Ureter (tissue), 1 donor: ENCODE results near the gene SOX21. TPM values are rescaled to one million over a fixed set of nuclear protein-coding genes. Genes with fewer than 3 reads are reported as not detected.
"Not testable (repeated sequence)": the region's sequence is repeated elsewhere in the genome, so short reads cannot be mapped to it uniquely, and the experiment has no call there.

Experiments
- DNase-seq: peaks from one replicate; pipeline ENCODE4 v3.0.0-alpha.2; 2020; ENCODE audit warnings: low spot score
- total RNA-seq: library from RNA; stranded (reverse); gene quantifications from one replicate; pipeline ENCODE4 v1.2.4, GENCODE V29; 2023
- donor health status: DM: yes; HTN: yes; CAD: no.

SOX21 gene
- total RNA-seq: not detected

DNA sequence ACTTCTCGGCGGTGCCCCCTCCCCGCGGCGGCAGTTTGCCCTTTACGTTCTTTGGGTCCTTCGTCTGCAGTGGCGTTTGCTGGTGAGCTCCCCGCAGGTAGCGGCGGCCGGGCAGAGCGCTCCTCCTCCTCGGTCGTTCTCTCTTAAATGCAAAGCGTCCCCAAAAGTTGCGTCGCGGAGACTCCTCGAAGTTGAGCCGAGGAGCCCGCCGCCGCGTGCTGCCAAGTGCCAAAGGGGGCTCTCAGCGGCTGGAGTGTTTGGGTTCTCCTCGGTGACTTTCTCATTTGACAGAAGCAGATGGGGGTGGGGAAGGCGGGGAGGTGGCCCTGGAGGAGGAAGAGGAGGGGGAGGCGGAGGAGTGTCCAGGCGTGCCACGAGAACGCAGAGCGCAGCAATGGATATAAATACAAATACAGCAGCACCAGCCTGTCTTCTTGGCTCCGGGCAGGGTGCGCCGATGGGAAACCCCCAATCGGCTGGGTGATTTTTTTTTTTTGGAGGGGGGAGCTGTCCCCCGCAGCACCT lies at the start of gene SOX21:
TSS of gene SOX21 (minus strand) at position 259 of the 525 bp plus-strand sequence. CDS start 496 bp downstream, outside the sequence.
- DNase-seq: no peak

DNA sequence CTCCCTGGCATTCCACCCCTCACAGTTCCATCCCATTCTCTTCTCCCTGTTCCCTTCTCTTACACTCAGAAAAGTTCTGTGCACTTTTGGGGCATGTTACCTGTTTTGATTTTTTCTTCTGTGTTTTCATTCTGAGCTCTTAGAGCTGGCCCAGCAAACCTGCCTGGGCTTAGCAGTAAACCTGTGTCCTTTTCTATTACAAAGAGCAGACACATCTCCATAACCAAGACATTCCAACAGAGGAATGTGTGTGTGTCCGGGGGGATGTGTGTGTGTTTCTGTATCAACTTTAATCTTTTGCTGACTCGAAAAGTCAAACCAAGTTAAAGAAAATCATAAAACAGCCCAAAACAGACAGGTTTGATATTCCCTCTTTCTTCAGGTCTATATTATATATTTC lies 49.1 kb upstream of the SOX21 start:
- DNase-seq: no peak

GRCh38 chr13:94759120-94759728 lies 46.9 kb upstream of the SOX21 start:
- DNase-seq: no peak

DNA sequence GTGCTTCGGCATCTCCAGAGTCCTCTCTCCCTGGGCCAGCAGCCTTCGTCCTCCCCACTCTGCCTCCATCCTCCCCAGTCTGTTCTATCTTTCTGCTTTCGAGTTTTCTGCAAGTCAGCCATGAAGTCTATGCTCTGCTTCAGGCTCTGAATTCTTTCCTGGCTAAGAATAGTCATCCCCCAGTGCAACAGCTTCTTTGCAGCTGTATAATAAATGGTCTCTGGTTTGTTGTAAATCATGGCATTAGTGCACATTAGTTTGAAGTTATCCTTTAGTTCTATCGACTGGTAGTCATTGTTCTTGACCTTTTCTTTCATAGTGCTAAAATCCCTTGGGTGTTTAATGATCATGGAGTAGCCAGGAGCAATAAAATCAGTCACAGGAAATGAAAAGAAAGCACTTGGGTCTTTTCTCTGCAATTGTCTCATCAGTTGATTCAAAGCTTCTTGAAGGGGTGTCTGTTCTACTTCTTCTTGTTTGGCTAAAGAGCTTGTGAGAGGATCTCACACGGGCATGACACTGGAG lies 46.2 kb upstream of the SOX21 start:
- no peak for DNase-seq

DNA sequence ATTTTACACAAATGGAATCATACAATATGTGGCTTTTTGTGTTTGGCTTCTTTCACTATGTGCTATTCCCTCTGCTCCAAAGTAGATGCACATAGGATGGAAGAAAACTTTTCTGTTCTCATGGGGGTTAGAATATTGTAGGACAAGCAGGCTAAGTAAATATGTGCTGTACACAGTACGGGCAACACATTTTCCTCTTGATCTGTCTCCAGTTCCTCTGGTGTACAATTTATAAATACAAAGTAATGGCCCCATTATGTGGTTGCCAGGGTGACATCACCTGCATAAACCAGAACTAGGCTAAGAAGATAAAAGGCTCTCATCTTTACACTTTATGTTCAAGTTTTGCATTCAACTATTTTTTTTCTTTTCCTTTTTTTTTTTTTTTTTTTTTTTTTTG lies 41.0 kb upstream of the SOX21 start:
- DNase-seq: no peak

DNA sequence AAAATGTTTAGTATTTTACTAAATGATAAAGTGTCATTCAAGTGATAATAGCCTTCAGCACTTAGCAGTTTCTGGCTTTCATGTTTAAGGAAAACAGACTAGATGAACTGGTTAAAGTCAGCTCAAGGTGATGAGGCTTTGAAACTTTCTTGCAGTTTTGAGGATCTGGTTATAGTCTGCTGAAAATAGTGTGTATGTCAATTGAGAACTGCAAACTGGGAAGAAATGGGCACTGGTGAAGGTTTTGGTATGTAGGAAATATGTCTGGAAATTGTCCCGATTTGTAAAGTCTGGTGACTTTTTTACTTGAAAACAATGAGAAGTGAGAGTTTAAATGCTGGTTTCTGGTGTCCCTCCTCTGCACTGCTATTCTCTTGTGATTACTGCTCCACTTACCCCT lies 36.8 kb upstream of the SOX21 start:
- no peak for DNase-seq

DNA sequence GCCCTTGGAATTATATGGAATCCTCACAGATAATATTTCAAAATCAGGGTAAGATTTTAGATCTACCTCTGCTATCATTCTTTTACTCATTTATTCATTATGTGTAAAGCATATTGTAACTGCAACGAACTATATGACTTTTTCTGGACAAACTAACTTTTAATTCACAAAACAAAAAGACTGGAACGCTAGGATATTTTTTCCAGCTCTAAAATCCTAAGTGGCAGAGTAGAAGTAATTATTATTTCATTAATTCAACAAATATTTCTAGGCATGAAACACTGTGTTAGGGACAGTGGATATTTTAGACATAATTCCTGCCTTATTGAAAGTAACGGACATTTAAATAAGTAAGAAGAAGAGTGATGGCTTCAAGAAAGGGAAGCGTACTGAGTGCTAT lies 26.9 kb upstream of the SOX21 start:
- no peak for DNase-seq

DNA sequence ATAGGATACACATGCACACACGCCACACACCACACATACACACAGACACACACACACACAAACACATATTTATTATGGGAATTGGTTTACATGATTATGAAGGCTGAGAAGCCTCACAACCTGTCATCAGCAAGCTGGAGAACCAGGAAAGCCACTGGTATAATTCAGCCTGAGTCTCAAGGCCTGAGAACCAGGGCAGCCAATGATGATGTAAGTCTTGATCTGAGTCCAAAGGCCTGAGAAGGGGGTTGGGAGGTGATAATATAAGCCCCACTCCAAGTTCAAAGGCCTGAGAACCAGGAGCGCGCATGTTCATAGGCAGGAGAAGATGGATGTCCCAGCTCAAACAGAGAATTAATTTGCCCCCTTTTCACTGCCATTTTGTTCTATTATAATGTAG lies 18.7 kb upstream of the SOX21 start:
- no peak for DNase-seq

DNA sequence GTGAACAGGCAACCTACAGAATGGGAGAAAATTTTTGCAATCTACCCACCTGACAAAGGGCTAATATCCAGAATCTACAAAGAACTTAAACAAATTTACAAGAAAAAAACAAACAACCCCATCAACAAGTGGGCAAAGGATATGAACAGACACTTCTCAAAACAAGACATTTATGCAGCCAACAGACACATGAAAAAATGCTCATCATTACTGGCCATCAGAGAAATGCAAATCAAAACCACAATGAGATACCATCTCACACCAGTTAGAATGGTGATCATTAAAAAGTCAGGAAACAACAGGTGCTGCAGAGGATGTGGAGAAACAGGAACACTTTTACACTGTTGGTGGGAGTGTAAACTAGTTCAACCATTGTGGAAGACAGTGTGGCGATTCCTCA lies 17.6 kb upstream of the SOX21 start:
- not testable (repeated sequence) for DNase-seq

- no peak for DNase-seq
Observed at GRCh38 chr13:94726425-94726824, 14.1 kb upstream of the SOX21 start.

DNA sequence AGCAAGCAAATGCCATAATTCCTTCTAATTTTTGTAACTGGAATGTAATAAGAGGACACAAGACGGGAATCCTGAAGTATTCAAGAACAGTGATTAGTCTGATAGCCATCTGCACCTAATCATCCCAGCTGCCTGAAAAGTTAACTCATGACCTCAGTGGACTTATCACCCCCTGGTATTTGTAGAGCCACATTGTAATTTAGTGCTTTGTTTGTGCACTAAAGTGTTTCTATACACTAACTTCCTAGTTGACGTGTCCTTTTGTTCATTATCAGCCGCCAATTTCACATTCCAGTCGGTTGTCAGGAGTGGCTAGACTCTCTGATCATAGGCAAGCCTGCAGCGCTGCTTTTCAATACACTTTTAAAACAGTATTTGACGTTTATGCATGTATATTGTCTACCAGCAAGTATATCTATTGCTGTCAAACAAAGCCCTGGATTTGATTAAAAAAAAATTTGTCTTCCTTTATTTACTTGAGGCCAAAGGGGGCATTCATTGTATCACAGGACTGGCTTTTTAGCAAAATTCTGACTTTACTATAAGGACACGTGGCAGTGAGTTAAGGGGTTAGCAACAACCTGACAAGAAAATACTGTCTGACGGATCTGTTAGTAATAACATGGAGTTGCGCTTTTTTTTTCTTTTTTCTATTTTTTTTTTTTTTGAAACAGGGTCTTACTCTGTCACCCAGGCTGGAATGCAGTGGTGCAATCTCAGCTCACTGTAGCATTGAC lies 10.4 kb upstream of the SOX21 start:
- DNase-seq: no peak

DNA sequence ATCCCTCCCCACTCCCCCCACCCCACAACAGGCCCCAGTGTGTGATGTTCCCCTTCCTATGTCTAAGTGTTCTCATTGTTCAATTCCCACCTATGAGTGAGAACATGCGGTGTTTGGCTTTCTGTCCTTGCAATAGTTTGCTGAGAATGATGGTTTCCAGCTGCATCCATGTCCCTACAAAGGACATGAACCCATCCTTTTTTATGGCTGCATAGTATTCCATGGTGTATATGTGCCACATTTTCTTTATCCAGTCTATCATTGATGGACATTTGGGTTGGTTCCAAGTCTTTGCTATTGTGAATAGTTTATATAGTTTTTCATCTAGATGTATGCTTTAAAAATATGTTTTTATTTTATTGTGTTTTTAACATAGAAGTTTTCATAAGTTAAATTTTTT lies 6.4 kb upstream of the SOX21 start:
- DNase-seq: not testable (repeated sequence)

DNA sequence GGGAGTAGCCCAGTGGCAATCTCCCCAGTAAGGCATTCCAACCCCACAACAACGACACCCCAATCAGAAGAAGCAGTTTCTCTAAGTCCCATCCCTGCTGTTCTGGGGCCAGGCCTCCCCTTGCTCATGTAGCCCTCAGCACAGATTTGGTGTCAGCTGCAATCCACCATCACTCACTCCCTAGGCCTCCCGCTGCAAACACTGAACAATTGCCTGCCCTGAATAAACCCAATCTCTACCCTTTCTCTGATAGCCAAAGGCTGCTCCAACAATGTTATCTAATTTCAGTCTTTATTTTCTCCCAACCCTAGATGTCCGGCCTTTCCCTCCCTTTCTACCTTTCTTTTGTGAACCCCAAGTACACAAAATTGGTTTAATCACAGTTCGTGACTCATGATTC lies 5.6 kb upstream of the SOX21 start:
- DNase-seq: no peak

- DNase-seq: no peak
Observed at GRCh38 chr13:94716016-94716415, 3.7 kb upstream of the SOX21 start.

DNA sequence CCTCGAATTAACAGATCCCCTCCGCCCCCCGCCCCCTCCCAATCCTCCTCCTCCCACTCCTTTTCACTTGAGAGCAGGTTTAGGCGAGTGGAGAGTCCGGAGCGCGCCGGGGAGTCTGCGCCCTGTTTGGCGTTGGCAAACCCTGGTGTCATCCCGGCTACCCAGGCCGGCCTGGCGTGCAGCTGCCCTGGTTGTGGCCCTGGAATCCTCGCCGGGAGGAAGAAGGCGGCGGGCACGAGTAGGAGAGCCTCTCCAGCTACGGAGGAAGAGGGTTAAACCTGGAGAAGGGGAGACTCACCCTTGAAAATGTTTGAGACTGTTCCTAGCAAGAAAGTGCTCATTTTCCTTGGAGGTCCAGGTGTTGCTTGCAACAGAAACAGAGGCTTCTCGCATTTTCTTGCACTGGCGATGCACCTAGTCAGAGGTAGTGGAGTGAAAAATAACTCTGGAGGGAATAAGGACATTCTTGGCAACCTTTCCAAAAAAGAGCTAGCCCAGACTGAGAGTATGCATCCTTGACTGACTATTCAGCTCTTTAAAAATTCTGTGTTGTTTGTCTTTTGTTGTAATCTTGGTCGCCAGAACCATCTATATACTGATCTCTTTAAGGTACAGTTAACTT lies 1.3 kb upstream of the SOX21 start:
- DNase-seq: no peak

DNA sequence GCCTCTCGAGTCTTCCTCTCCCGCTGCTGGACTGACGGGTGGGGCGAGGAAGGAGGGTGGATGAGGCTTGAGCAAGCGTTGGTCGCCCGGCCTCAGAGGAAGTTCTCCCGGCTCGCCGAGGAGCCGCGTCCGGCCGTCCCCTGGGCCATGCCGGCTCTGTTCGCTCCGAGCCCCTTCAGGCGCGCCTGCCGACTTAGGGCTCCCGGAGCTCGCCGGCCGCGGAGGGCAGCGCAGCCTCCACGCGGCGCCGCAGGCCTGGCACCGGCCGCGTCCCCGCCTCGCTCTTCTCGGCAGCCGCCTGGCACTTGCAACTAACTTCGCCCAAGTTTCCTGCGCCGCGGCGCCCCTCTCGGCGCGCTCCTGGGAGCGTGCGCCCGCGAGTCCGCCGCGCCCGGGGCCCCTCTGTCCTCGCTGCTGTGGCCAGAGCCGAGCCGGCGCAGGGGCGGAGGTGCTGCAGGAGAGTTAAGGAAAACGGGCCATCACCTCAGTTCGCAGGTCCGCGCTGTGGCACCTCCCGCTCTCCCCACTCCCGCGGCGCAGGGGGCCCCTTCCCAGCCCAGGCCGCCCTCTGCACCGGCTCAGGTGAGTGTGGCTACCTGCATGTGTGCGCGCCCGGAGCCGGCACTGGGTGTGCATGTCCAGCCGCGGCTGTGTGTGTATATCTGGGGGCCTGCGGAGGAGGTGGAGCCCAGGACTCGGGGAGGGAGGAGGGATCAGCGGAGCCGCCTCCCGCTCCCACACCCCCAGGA lies 641 bp upstream of the SOX21 start:
- no peak for DNase-seq

- DNase-seq: no peak
Observed at GRCh38 chr13:94711561-94712286, 621 bp downstream of the SOX21 start.

GRCh38 chr13:94710881-94711560 lies 1.3 kb downstream of the SOX21 start:
- DNase-seq: no peak

- no peak for DNase-seq
Observed at GRCh38 chr13:94710065-94710781, 2.1 kb downstream of the SOX21 start.
